ENCODE measurements around the gene PHETA1.

The PHETA1 gene

DNA sequence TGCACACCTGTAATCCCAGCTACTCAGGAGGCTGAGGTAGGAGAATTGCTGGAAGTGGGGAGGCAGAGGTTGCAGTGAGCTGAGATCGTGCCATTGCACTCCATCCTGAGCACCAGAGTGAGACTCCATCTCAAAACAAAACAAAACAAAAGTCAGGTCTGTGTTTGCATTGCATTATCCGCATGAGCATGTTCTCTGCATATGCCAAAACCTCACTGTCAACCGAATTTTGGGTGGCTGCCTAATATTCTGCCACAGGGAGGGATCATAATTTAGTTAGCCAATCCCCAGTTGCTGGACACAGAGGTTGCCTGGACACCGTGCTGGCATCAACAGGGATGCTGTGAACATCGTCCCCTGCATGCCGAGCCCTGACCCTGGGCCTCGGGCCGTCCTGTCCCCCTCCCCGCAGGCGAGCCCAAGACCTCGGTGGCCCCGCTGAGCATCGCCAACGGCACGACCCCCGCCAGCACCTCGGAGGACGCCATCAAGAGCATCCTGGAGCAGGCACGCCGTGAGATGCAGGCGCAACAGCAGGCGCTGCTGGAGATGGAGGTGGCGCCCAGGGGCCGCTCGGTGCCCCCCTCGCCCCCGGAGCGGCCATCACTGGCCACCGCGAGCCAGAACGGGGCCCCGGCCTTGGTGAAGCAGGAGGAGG lies 49.2 kb downstream of the PHETA1 start:
- no peak for DNase-seq

DNA sequence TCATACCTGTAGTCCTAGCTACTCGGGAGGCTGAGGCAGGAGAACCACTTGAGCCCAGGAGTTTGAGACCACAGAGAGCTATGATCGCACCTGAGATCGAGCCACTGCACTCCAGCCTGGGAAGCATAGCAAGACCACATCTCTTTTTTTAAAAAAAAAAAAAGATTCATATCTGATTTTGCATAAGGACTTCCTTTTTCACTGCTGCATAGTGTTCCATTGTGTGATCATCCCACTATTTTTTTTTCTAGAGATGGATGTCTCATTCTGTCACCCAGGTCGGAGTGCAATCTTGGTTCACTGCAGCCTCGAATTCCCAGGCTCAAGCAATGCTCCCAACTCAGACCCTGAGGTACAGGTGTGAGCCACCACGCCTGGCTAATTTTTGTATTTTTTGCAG lies 50.4 kb downstream of the PHETA1 start:
- no peak for DNase-seq

DNA sequence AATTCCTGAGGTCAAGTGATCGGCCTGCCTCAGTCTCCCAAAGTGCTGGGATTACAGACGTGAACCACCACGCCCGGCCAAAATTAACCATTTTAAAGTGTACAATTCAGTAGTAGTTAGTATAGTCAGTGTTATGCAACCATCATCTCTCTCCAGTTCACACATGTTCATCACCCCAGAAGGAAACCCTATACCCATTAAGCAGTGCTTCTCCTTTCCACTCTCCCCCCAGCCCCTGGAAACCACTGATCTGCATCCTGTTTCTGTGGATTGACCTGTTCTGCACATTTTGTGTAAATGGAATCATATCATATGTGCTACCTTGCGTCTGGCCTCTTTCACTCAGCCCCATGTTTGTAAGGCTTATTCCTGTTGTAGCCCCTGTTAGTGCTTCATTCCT lies 52.2 kb downstream of the PHETA1 start:
- no peak for DNase-seq

DNA sequence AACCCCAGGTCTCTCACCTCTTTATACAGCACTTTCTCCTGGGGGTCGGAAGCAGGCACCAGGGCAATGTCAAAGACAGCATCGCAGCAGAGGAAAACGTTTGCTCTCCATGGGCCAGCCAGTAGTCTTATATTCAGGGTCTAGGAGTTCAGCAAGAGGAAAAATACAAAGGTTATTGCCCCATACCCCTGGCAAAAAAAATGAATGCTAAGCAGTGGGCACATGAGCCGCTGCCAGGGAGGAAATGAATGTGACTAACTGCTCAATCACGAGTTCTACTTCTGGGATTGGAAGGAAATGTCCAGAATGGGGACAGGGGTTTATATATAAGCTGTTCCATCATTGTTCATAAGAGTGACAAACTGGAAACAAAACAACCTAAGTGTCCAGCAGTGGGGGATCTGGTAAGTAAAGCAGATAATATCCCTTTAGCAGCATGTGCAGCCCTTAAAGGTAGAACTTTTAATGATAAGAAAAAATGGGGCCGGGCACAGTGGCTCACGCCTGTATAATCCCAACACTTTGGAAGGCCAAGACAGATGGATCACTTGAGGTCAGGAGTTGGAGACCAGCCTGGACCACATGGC lies 53.8 kb downstream of the PHETA1 start:
- no peak for DNase-seq

DNA sequence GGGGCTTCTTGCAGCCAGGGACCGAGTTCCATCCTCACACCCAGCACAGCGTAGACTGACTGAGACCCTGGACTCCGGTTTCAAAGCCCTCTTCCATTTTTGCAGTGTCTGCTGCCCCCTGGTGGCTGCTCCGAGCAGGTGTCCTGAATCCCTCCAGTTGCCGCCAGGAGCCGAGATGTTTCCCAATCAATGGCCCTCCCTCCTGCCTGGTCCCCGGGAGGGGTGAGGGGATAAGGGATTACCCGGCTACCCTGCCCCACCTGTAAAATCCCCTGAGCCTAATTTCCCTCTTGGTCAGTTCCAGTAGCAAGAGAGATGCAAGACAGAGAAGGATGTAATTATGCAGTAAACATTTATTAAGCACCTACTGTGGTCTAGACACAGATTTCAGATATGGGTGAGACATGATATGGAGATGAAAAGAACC lies 55.0 kb downstream of the PHETA1 start:
- DNase-seq = no peak

DNA sequence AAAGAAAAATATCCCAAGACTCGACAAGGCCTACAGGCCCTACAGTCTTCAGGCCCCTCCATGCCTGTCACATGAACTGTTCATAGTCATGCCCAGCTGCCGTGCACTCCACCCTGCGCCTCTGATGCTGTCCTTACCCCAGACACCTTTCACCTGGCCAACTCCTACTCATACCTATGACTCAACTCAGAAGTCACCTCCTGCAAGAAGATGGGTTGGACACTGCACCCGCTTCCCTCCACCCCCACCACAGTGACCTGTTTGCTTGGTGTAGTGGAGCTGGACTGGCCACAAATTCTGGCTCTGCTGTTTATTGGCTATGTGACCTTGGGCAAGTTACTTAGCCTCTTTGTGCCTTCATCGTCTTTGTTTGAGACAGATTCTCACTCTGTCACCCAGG lies 56.2 kb downstream of the PHETA1 start:
- DNase-seq = no peak

DNA sequence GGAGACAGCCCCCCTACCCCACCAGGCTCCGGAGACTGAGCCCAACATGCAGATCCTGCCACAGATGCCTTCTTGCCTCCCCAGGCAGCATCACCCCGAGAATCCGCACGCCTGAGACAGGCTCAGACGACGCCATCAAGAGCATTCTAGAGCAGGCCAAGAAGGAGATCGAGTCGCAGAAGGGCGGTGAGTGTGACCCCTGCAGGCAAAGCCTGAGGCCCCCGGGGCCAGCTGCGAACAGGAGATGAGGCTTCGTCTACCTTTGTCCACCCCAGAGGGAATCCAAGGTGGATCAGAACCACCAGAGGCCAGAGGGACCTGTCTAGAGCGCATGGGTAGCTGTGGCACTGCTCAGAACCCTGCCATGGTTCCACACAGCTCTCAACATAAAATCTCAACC lies 56.9 kb downstream of the PHETA1 start:
- no peak for DNase-seq

DNA sequence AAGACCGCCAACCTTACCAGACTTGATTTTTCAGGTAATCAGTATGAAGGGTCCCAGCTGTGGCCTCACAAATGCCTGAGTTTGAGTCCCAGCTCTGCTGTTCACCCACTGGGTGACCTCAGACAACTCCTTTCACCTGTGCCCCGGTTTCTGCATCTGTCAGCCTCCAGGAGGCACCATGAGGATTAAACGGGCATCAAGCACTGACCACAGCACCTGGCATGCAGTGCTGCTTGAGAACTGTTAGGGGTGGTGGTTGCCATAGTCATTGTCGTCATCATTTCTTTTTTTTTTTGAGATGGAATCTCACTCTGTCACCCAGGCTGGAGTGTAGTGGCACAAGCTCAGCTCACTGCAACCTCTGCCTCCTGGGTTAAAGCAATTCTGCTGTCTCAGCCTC lies 57.9 kb downstream of the PHETA1 start:
- DNase-seq = no peak
